ENCODE measurements around the gene PARVB.

The PARVB gene

DNA sequence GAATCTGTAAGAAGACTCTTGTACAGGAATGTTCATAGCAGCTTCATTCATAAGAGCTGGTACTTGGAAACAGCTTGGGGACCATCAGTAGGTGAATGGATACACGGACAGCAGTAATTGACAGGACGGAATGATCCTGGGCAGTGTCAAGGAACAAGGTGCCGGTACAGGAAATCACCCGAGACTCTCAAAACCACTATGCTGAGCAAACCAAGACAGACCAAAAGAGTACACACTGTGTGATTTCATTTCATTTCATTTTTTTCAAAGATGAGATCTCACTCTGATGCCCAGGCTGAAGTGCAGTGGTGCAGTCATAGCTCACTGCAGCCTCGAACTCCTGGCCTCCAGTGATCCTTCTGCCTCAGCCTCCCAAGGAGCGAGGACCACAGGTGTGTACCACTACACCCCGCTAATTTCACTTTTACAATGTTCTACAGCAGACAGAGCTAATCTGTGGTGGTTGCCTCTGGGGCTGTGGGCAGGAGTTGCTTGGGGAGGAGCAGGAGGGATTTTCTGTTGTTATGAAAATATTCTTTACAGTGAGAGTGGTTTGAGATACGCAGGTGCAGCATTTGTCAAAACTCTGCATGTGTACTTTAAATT lies 15.6 kb downstream of the PARVB start:
- TF ChIP-seq, protein P1, sequence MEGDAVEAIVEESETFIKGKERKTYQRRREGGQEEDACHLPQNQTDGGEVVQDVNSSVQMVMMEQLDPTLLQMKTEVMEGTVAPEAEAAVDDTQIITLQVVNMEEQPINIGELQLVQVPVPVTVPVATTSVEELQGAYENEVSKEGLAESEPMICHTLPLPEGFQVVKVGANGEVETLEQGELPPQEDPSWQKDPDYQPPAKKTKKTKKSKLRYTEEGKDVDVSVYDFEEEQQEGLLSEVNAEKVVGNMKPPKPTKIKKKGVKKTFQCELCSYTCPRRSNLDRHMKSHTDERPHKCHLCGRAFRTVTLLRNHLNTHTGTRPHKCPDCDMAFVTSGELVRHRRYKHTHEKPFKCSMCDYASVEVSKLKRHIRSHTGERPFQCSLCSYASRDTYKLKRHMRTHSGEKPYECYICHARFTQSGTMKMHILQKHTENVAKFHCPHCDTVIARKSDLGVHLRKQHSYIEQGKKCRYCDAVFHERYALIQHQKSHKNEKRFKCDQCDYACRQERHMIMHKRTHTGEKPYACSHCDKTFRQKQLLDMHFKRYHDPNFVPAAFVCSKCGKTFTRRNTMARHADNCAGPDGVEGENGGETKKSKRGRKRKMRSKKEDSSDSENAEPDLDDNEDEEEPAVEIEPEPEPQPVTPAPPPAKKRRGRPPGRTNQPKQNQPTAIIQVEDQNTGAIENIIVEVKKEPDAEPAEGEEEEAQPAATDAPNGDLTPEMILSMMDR (IDR thresholded peaks at IDR 0.05) = no peak

DNA sequence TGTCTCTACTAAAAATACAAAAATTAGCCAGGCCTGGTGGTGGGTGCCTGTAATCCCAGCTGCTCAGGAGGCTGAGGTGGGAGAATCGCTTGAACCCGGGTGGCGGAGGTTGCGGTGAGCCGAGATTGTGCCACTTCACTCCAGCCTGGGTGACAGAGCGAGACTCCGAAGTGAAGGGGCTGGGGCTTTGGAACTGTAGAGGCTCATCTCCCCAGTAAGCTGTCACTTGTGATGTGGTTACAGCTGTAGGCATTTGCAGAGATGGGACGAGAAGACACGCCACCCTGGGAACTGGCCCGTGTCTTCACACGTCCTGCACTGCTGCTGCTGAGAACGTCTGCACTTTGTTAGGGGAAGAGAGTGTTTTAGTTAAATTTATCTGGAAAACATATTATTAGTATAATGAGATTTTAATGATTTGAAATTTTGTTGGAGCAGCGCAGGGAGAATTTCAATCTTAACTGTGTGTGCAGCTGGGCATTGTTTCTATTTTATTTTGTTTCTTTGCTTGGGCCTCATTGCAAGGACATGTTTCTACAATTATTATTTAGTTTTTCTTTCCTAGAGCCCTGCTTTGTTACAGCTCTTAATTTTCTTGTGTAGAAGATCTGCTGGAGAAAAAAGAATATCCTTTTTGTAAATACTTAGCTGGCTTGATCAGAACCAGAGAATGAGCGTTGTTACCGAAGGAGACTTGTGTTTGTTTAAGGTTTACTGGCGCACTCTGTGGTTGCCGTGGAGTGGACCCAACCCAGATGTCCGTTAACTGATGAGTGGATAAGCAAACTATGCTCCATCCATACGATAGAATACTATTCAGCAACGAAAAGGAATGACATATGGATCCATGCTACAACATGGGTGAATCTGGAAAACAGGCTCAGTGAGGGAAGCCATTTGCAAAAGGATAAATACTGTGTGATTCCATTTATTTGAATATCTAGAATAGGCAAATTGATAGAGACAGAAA lies 18.4 kb downstream of the PARVB start:
- TF ChIP-seq, protein P1 (IDR thresholded peaks at IDR 0.05) = no peak

DNA sequence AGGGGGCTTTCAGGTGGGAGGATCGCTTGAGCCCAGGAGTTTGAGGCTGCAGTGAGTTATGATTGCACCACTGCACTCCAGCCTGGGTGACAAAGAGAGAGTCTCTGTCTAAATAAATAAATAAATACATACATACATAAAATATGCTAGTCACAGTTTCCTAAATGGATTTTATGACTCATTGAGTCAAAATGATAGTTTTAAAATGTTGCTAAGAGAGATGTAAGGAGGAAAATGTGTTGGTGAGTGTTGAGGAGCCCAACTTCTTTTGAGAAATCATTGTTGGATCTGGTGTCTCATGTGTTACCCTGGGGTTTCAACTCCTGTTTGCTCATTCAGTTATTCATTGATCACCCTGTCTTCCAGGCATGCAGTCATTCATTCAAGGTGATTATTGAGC lies 21.0 kb downstream of the PARVB start:
- TF ChIP-seq, protein P1 (IDR thresholded peaks at IDR 0.05) = no peak

DNA sequence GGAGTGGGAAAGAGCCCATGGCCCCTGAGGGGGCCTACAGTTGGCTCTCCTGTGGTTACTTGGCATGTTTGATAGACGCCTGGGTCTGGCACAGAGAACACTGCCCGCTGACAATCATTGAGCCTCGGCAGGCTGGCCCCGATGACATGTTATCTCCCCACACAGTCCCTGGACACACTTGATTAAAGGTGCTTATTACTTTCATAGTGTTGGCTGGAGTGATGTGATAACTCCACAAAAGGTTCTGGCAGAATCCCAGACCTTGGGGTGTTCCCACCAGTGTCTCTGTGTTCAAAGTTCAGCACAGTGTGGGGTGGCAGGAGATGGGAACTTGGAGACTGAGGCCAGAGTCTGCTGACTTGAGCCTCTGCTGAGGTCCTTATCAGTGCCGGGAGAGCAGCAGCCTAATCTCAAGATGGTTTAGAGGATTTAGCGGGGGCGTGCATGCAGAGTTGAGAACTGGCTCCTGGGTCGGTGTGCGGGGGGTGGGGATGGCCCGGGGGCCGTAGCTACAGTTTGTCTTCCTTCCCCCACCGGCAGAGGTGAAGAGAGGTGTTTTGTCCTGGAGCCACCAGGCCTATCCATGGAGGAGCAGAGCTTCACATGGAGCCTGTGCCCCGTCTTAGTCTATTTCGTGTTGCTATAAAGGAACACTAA lies 22.5 kb downstream of the PARVB start:
- TF ChIP-seq, protein P1 (IDR thresholded peaks at IDR 0.05) = no peak

DNA sequence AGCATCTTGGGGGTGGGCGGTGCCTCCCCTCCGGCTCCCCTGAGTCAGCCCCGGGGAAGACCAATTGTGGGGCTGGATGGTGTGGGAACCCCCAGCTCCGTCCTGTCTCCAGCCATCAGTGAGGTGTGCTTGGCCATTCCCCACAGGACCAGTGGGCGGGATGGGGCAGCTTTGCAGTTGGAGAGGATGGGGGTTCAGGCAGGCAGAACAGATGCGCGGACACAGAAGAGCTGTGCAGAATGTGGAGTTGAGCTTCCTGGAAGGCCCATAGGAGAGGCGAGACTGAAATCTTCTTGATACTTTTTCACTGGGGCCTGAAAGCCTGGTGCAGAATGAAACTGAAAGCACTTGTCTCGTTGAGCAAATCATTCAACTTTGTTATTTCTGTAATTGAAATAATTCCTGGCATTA lies 23.8 kb downstream of the PARVB start:
- TF ChIP-seq, protein P1 (IDR thresholded peaks at IDR 0.05) = no peak

DNA sequence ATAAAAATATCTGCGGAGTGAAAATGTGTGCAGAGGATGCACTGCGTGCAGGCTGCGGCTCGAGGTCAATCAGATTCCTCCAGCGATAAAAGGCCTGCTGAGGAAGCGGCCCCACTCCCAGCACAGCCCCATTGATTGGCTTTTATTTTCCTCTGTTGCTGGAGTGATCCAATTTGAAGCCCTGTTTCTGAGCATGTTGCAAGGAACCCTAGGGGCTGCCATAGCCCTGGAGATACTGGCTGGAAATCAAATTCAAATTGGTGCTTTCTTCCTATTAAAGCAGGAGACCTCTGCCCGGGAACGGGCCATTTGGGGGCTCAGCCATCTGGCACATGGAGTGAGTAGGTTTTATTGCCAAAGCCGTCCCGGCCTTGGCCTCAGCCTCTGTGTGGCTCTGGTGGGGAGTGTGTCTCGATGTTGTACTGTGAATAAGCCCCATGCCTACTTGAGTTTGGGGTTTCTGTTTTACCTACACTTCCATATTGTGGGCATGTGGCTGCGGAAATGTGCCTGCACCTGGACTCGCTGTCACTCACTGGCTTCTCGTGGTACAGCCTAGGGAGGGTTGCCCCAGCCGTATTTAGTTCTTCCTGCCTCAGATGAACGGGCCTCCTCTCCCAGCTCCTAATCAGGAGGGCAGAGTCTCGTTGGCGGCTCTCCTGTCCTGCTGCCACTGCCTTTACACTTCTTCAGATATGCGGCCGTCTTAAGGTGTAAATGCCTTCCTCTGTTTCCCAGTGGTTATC lies 25.6 kb downstream of the PARVB start:
- TF ChIP-seq, protein P1 (IDR thresholded peaks at IDR 0.05) = no peak

DNA sequence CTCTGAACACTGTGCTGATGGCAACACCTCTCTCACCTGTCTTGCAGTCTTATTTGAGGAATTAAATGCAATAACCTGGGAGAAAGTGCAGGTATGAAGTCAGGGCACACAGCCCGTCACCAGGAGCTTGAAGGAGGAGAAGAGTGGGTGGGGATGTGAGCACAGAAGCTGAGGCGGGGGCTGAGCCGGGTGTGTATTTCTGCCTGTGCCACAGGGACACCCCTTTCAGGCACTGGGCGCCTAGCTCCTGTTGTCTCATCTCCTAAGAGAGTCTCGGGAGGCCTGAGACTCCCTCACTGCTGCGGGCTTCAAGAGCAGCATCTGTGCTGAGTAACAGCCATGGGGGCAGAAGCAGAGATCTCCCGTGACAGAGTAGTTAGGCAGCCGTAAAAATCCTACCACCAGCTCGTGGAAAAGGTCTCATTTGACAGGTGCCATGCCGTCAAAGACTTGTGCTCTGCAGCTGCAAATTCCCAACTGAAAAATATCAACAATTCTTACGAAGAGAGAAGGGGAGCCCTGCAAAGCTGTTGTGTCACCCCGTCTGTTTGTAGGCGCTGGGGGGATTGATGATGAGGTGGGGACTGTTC lies 26.8 kb downstream of the PARVB start:
- TF ChIP-seq, protein P1 (IDR thresholded peaks at IDR 0.05) = no peak
